ENCODE measurements around the gene EXOC2. TPM values are rescaled to one million over a fixed set of nuclear protein-coding genes. Genes with fewer than 3 reads are reported as not detected.

The EXOC2 gene
- total RNA-seq, 4 donors from 2014 or later: 19.5 to 23.6 (median 20.9) TPM

GRCh38 chr6:514396-514978, 178.5 kb downstream of the EXOC2 start:
- no peak overlapping the region for H3K4me3 ChIP-seq (ENCODE audit: low read depth, poor library complexity, severe bottlenecking)
- WGBS, 2 donors: 88 to 90% methylated on average over 12 of the region's 12 CpGs

DNA sequence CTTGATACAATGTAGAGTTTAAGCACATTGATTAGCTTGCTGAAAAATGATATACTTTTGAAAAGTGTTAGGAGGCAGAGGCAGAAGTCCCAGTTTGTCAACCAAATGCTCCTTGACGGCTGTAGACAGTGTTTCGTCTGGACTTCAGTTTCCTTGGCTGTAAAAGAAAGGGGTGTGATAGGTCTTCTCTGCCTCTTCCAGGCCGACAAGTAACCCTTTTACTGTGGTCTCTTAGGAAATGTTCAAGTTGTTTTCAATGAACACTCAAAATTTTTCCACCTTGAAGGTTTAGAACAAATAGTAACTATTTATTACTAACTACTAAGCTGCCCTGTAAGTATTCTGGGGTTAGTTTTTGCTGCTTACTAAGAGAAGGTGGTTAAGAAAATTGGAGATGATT, 179.0 kb downstream of the EXOC2 start:
- 94 to 97% methylated on average over 3 of the region's 3 CpGs for WGBS, 2 donors
- no peak for DNase-seq (ENCODE audit: low spot score in 2 of 2)
- no peak overlapping the region for H3K4me3 ChIP-seq (ENCODE audit: low read depth, poor library complexity, severe bottlenecking)
- TF ChIP-seq, protein P1, sequence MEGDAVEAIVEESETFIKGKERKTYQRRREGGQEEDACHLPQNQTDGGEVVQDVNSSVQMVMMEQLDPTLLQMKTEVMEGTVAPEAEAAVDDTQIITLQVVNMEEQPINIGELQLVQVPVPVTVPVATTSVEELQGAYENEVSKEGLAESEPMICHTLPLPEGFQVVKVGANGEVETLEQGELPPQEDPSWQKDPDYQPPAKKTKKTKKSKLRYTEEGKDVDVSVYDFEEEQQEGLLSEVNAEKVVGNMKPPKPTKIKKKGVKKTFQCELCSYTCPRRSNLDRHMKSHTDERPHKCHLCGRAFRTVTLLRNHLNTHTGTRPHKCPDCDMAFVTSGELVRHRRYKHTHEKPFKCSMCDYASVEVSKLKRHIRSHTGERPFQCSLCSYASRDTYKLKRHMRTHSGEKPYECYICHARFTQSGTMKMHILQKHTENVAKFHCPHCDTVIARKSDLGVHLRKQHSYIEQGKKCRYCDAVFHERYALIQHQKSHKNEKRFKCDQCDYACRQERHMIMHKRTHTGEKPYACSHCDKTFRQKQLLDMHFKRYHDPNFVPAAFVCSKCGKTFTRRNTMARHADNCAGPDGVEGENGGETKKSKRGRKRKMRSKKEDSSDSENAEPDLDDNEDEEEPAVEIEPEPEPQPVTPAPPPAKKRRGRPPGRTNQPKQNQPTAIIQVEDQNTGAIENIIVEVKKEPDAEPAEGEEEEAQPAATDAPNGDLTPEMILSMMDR (IDR thresholded peaks at IDR 0.05): no peak
- TF ChIP-seq POLR2A (IDR thresholded peaks at IDR 0.05): no peak
- intact Hi-C loops (cut with DNase I; ENCODE audit: low total_unique reads): no loop called here

More at GRCh38 chr6:514396-514978, 178.5 kb downstream of the EXOC2 start:
- intact Hi-C loops (cut with DNase I; ENCODE audit: low total_unique reads): no loop called here
- no peak for DNase-seq (ENCODE audit: low spot score in 2 of 2)
- TF ChIP-seq, protein P1 (IDR thresholded peaks at IDR 0.05): no peak
- TF ChIP-seq POLR2A (IDR thresholded peaks at IDR 0.05): no peak

DNA sequence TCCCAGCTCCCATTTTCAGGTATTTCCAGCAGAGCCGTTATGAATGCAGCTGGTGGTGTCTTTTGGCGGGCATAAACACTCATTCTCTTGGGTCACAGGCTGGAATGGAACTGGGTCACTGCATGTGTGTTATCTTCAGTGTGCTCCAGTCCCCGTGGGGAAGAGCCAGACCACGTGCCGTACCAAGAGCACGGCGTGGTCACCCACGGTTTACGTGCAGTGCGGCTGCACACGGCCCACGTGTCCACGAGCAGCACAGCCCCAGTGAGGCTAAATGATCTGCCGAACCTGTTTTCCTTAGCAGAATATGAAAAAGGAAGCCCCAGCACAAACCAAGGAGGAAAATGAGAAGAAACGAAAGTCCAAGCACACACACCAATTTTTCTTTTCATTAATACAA, 179.9 kb downstream of the EXOC2 start:
- intact Hi-C loops (cut with DNase I; ENCODE audit: low total_unique reads): no loop called here
- WGBS, 2 donors: 95 to 97% methylated on average over 15 of the region's 15 CpGs
- H3K4me3 ChIP-seq (ENCODE audit: low read depth, poor library complexity, severe bottlenecking): no peak overlapping the region
- no peak for DNase-seq (ENCODE audit: low spot score in 2 of 2)
- no peak for TF ChIP-seq POLR2A (IDR thresholded peaks at IDR 0.05)
- TF ChIP-seq, protein P1 (IDR thresholded peaks at IDR 0.05): no peak

DNA sequence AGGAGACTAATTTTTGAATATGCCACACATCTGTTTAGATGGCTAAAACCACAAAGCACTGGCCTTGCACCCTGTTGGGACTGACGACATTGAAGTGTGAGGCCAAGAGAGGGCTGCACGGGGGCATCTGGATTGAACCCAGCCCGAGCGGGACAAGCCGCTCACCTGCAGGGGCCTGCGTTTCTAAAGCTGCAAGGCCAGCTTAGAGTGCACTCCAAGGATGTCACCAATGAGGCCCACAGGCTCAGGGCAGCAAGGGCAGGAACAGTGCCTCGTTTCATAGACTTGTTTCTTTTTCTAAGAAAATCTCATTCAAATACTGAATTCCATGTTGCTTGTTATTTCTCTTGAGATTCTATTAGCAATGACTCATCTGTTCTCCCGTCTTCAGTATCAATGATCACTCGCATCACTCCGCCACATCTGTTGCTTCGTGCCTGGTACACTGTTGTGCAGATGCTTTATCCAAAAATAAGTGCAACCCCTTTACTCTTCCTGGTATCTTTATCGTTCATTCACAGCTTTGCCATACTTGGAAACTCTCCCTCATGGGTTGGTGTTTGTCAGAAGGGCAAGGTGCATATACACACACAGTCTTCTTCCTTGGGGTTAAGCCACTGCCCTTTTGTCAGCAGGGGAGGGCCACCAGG, 181.3 kb downstream of the EXOC2 start:
- 92 to 95% methylated on average over 12 of the region's 12 CpGs for WGBS, 2 donors
- no peak overlapping the region for H3K4me3 ChIP-seq (ENCODE audit: low read depth, poor library complexity, severe bottlenecking)
- intact Hi-C loops (cut with DNase I; ENCODE audit: low total_unique reads): no loop called here
- no peak for DNase-seq (ENCODE audit: low spot score in 2 of 2)
- no peak for TF ChIP-seq POLR2A (IDR thresholded peaks at IDR 0.05)
- TF ChIP-seq, protein P1 (IDR thresholded peaks at IDR 0.05): no peak

GRCh38 chr6:509676-510075, 183.3 kb downstream of the EXOC2 start:
- DNase-seq (ENCODE audit: low spot score in 2 of 2): no peak
- TF ChIP-seq, protein P1 (IDR thresholded peaks at IDR 0.05): no peak
- no peak for TF ChIP-seq POLR2A (IDR thresholded peaks at IDR 0.05)
- H3K4me3 ChIP-seq (ENCODE audit: low read depth, poor library complexity, severe bottlenecking): no peak overlapping the region
- WGBS, 2 donors: 91 to 92% methylated on average over 4 of the region's 4 CpGs
- intact Hi-C loops (cut with DNase I; ENCODE audit: low total_unique reads): no loop called here

All from lower leg skin (tissue), 4 donors.